ENCODE data around the gene TEX38. TPM values are rescaled to one million over a fixed set of nuclear protein-coding genes. Genes with fewer than 3 reads are reported as not detected.

The TEX38 gene
- total RNA-seq, 1 experiment from 2014 or later, result 0.17 TPM

- no peaks in the 10 kb centered on the region for H3K27me3 Mint-ChIP-seq (ENCODE audit: low read depth)
- H3K4me1 Mint-ChIP-seq, result no peaks in the 10 kb centered on the region
- ATAC-seq (no peak), DNase-seq (ENCODE audit: low spot score) (no peak)
- H3K27ac Mint-ChIP-seq, result no peak overlapping the region
- no peaks in the 10 kb centered on the region for H3K9me3 Mint-ChIP-seq
- H3K4me3 Mint-ChIP-seq, result no peak overlapping the region
- ChIA-PET CTCF (no interaction called here), POLR2A (no interaction called here)
- H3K36me3 Mint-ChIP-seq, result peaks cover 9% of the 10 kb centered on the region; the same call in 1 of the 2 replicates
- TF ChIP-seq NR1H2 (CRISPR knock-in tag; IDR thresholded peaks at IDR 0.05) (no peak), GTF2I (CRISPR knock-in tag; conservative IDR thresholded peaks at IDR 0.05) (no peak), ATF1 (CRISPR knock-in tag; IDR thresholded peaks at IDR 0.05) (no peak), FOXK1 (CRISPR knock-in tag; IDR thresholded peaks at IDR 0.05) (no peak), GABPB1 (CRISPR knock-in tag; IDR thresholded peaks at IDR 0.05) (no peak), NFE2L1 (CRISPR knock-in tag; IDR thresholded peaks at IDR 0.05) (no peak), HMGA2 (CRISPR knock-in tag; IDR thresholded peaks at IDR 0.05) (no peak), KAT7 (CRISPR knock-in tag; IDR thresholded peaks at IDR 0.05; ENCODE audit: borderline replicate concordance) (no peak), RORB (CRISPR knock-in tag; IDR thresholded peaks at IDR 0.05) (no peak), USF1 (CRISPR knock-in tag; IDR thresholded peaks at IDR 0.05) (no peak), ATF3 (CRISPR knock-in tag; conservative IDR thresholded peaks at IDR 0.05) (no peak), ZNF219 (CRISPR knock-in tag; IDR thresholded peaks at IDR 0.05; ENCODE audit: borderline replicate concordance) (no peak), ZNF121 (CRISPR knock-in tag; IDR thresholded peaks at IDR 0.05) (no peak), NR3C1 (CRISPR knock-in tag; conservative IDR thresholded peaks at IDR 0.05; ENCODE audit: low read depth) (no peak), STAT6 (CRISPR knock-in tag; conservative IDR thresholded peaks at IDR 0.05; ENCODE audit: low read depth) (no peak), SMAD3 (CRISPR knock-in tag; IDR thresholded peaks at IDR 0.05; ENCODE audit: borderline replicate concordance) (no peak), FOXP4 (CRISPR knock-in tag; IDR thresholded peaks at IDR 0.05) (no peak)
- TF ChIP-seq, protein P1, sequence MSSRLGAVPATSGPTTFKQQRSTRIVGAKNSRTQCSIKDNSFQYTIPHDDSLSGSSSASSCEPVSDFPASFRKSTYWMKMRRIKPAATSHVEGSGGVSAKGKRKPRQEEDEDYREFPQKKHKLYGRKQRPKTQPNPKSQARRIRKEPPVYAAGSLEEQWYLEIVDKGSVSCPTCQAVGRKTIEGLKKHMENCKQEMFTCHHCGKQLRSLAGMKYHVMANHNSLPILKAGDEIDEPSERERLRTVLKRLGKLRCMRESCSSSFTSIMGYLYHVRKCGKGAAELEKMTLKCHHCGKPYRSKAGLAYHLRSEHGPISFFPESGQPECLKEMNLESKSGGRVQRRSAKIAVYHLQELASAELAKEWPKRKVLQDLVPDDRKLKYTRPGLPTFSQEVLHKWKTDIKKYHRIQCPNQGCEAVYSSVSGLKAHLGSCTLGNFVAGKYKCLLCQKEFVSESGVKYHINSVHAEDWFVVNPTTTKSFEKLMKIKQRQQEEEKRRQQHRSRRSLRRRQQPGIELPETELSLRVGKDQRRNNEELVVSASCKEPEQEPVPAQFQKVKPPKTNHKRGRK (CRISPR knock-in tag; IDR thresholded peaks at IDR 0.05; ENCODE audit: borderline replicate concordance), result no peak
- TF ChIP-seq, protein P2, sequence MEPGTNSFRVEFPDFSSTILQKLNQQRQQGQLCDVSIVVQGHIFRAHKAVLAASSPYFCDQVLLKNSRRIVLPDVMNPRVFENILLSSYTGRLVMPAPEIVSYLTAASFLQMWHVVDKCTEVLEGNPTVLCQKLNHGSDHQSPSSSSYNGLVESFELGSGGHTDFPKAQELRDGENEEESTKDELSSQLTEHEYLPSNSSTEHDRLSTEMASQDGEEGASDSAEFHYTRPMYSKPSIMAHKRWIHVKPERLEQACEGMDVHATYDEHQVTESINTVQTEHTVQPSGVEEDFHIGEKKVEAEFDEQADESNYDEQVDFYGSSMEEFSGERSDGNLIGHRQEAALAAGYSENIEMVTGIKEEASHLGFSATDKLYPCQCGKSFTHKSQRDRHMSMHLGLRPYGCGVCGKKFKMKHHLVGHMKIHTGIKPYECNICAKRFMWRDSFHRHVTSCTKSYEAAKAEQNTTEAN (CRISPR knock-in tag; IDR thresholded peaks at IDR 0.05), result no peak
Observed at GRCh38 chr1:46639547-46639946, 32.1 kb upstream of the TEX38 start.

All from WTC11 (cell line).